ENCODE data around the gene ZNF263.

- TF ChIP-seq POLR2A (IDR thresholded peaks at IDR 0.05) = no peak
- TF ChIP-seq CTCF (IDR thresholded peaks at IDR 0.05) = no peak
Measured at GRCh38 chr16:3281222-3281820, 2.0 kb upstream of the ZNF263 start.
